H1 (cell line): ENCODE measurements around the gene ZCCHC18. TPM values are rescaled to one million over a fixed set of nuclear protein-coding genes. Genes with fewer than 3 reads are reported as not detected.
"Not testable (repeated sequence)": the region's sequence is repeated elsewhere in the genome, so short reads cannot be mapped to it uniquely, and the experiment has no call there.

ENCODE experiments used
- CTCF ChIA-PET: fragments of 300-600 bp; sonication (Branson Sonifier 250); formaldehyde crosslinking; loops from one replicate; lab custom pipeline; 2021; ENCODE audit not compliant: partially characterized antibody; lab: Charles Lee
- POLR2A ChIA-PET: fragments of 300-600 bp; sonication (Branson Sonifier 250); formaldehyde crosslinking; loops from one replicate; lab custom pipeline; 2021; ENCODE audit warnings: inconsistent platforms; ENCODE audit not compliant: partially characterized antibody; lab: Charles Lee
- DNase-seq, 2 experiments: peaks; one replicate each; pipeline versions ENCODE4 v3.0.0 to v3.0.0-alpha.2; 2010 to 2022; ENCODE audit warnings: low spot score in 2 of 2, low read depth in 1 of 2, mixed read lengths in 1 of 2
- FAIRE-seq: peaks from 2 replicates; lab custom pipeline; 2011; peaks lifted over from hg19 to GRCh38; lab: Jason Lieb, UNC
- H2AFZ ChIP-seq: 2 replicates; pipeline ENCODE4 v1.8.1; 2012; ENCODE audit warnings: low read length, inconsistent platforms
- H2AK5ac ChIP-seq: 2 replicates; pipeline ENCODE4 v1.6.1; 2013; ENCODE audit warnings: low read depth, low read length
- H2BK120ac ChIP-seq: replicated peaks from 2 replicates; pipeline ENCODE3; 2013; ENCODE audit warnings: low read depth, low read length, inconsistent platforms
- H2BK12ac ChIP-seq: 2 replicates; pipeline ENCODE4 v1.6.1; 2013; ENCODE audit warnings: low read depth, low read length
- H2BK15ac ChIP-seq: 2 replicates; pipeline ENCODE4 v1.6.1; 2013; ENCODE audit warnings: low read length
- H2BK20ac ChIP-seq: 2 replicates; pipeline ENCODE4 v1.6.1; 2013; ENCODE audit warnings: low read length
- H2BK5ac ChIP-seq: 2 replicates; pipeline ENCODE4 v1.6.1; 2013; ENCODE audit warnings: low read depth, low read length
- H3K14ac ChIP-seq: 2 replicates; pipeline ENCODE4 v1.6.1; 2013; ENCODE audit warnings: inconsistent platforms; ENCODE audit not compliant: insufficient read length
- H3K18ac ChIP-seq: 2 replicates; pipeline ENCODE4 v1.6.1; 2013; ENCODE audit warnings: low read length; ENCODE audit errors: extremely low read depth
- H3K23ac ChIP-seq: 2 replicates; pipeline ENCODE4 v1.6.1; 2013; ENCODE audit warnings: inconsistent platforms; ENCODE audit not compliant: insufficient read length
- H3K23me2 ChIP-seq: 2 replicates; pipeline ENCODE4 v1.6.1; 2013; ENCODE audit warnings: low read depth, low read length
- H3K27ac ChIP-seq: 2 replicates; pipeline ENCODE4 v1.6.1; 2011; ENCODE audit warnings: low read depth, low read length, inconsistent platforms
- H3K27me3 ChIP-seq, 4 experiments: replicated peaks in 1 of 4; 1 replicate in 1 of 4; 2 replicates in 3 of 4; pipeline versions ENCODE4 v1.6.1 to v1.8.1; 2011 to 2013; ENCODE audit warnings: low read length in 3 of 4, mild to moderate bottlenecking in 3 of 4, inconsistent platforms in 2 of 4, mixed read lengths in 2 of 4, moderate library complexity in 1 of 4; ENCODE audit not compliant: control insufficient read depth in 3 of 4, insufficient read depth in 3 of 4; ENCODE audit errors: extremely low read depth in 1 of 4
- H3K36me3 ChIP-seq, 4 experiments: 2 replicates each; pipeline versions ENCODE4 v1.6.1 to v1.8.1; 2011 to 2013; ENCODE audit warnings: mild to moderate bottlenecking in 4 of 4, low read length in 3 of 4, moderate library complexity in 2 of 4, control low read depth in 1 of 4, inconsistent platforms in 1 of 4; ENCODE audit not compliant: insufficient read depth in 4 of 4, control insufficient read depth in 2 of 4
- H3K4ac ChIP-seq: replicated peaks from 2 replicates; pipeline ENCODE3; 2013; ENCODE audit warnings: low read length, low read depth, mixed read lengths, inconsistent platforms; ENCODE audit not compliant: insufficient read length
- H3K4me1 ChIP-seq, 4 experiments: replicated peaks in 1 of 4; 1 replicate in 1 of 4; 2 replicates in 3 of 4; pipeline versions ENCODE4 v1.6.1 to v1.8.1; 2011 to 2013; ENCODE audit warnings: low read length in 3 of 4, inconsistent platforms in 2 of 4, mixed read lengths in 1 of 4; ENCODE audit not compliant: insufficient read depth in 4 of 4, control insufficient read depth in 3 of 4
- H3K4me2 ChIP-seq, 2 experiments: 2 replicates each; pipeline versions ENCODE4 v1.6.1 to v1.8.1; 2011 to 2013; ENCODE audit warnings: low read depth in 2 of 2, low read length in 2 of 2, control low read depth in 1 of 2, inconsistent platforms in 1 of 2, mild to moderate bottlenecking in 1 of 2; ENCODE audit not compliant: insufficient read depth in 1 of 2
- H3K4me3 ChIP-seq, 4 experiments: fragments of 200-600, 300-600 bp in 1 of 4; sonication (generic), shearing (Covaris generic), sonication (Bioruptor Twin) in 1 of 4; 2 replicates each; pipeline versions ENCODE4 v1.5.1 to v1.8.1; 2011 to 2016; ENCODE audit warnings: low read length in 4 of 4, low read depth in 3 of 4, control low read depth in 2 of 4, inconsistent platforms in 2 of 4, mild to moderate bottlenecking in 2 of 4, mixed read lengths in 1 of 4, moderate library complexity in 1 of 4; ENCODE audit not compliant: insufficient read depth in 2 of 4; ENCODE audit errors: extremely low read depth in 1 of 4
- H3K56ac ChIP-seq: replicated peaks from 2 replicates; pipeline ENCODE3; 2013; ENCODE audit warnings: low read depth, mild to moderate bottlenecking, mixed read lengths, low read length, inconsistent platforms; ENCODE audit not compliant: insufficient read length
- H3K79me1 ChIP-seq: 2 replicates; pipeline ENCODE4 v1.6.1; 2013; ENCODE audit warnings: low read depth, low read length, control low read depth
- H3K79me2 ChIP-seq, 2 experiments: 2 replicates each; pipeline versions ENCODE4 v1.6.1 to v1.8.1; 2012 to 2013; ENCODE audit warnings: low read length in 2 of 2, mild to moderate bottlenecking in 2 of 2, inconsistent platforms in 1 of 2; ENCODE audit not compliant: insufficient read depth in 2 of 2, control insufficient read depth in 1 of 2
- H3K9ac ChIP-seq, 4 experiments: replicated peaks in 1 of 4; 1 replicate in 1 of 4; 2 replicates in 3 of 4; pipeline versions ENCODE4 v1.6.1 to v1.8.1; 2011 to 2013; ENCODE audit warnings: low read depth in 3 of 4, low read length in 3 of 4, control low read depth in 2 of 4, mild to moderate bottlenecking in 2 of 4, moderate library complexity in 2 of 4, inconsistent platforms in 1 of 4; ENCODE audit errors: extremely low read depth in 1 of 4
- H3K9me3 ChIP-seq, 2 experiments: 2 replicates each; pipeline versions ENCODE4 v1.6.1 to v1.8.1; 2012 to 2013; ENCODE audit warnings: mild to moderate bottlenecking in 2 of 2, moderate library complexity in 2 of 2, control low read depth in 1 of 2, inconsistent platforms in 1 of 2, low read depth in 1 of 2, low read length in 1 of 2, mixed read lengths in 1 of 2; ENCODE audit not compliant: insufficient read depth in 2 of 2
- H4K20me1 ChIP-seq, 2 experiments: replicated peaks in 1 of 2; 2 replicates each; pipeline versions ENCODE3 to v1.8.1; 2011 to 2013; ENCODE audit warnings: inconsistent platforms in 2 of 2, low read length in 2 of 2, mild to moderate bottlenecking in 1 of 2; ENCODE audit not compliant: insufficient read depth in 2 of 2, control insufficient read depth in 1 of 2
- H4K5ac ChIP-seq: 2 replicates; pipeline ENCODE4 v1.6.1; 2013; ENCODE audit warnings: low read length, low read depth, mixed read lengths, inconsistent platforms; ENCODE audit not compliant: insufficient read length
- H4K8ac ChIP-seq: 2 replicates; pipeline ENCODE4 v1.8.0; 2013; ENCODE audit warnings: mild to moderate bottlenecking, moderate library complexity, low read length, inconsistent platforms; ENCODE audit not compliant: insufficient read depth; ENCODE audit errors: extremely low read depth
- H4K91ac ChIP-seq: replicated peaks from 2 replicates; pipeline ENCODE3; 2013; ENCODE audit warnings: low read length, mixed read lengths, inconsistent platforms; ENCODE audit not compliant: insufficient read length
- WGBS, 2 experiments: shearing (Covaris generic) in 1 of 2; methylation state at CpG; one replicate each; pipeline versions ENCODE4 v1.1.6 to v1.1.7; 2013 to 2015; ENCODE audit warnings: low lambda C conversion rate in 2 of 2, mixed read lengths in 2 of 2, inconsistent platforms in 1 of 2, low coverage in 1 of 2, missing lambda C conversion rate in 1 of 2; ENCODE audit not compliant: insufficient replicate concordance in 2 of 2, insufficient coverage in 1 of 2, insufficient read length in 1 of 2; ENCODE audit errors: extremely low coverage in 1 of 2, missing lambda C conversion rate in 1 of 2; 5-methylcytosine and 5-hydroxymethylcytosine counted together
- polyA plus RNA-seq, 7 experiments: library from polyadenylated mRNA; depleted of rRNA in 3 of 7; stranded (reverse) in 5 of 7; unstranded in 2 of 7; fragments of >200 nt in 5 of 7; fragments of 200-250 nt in 2 of 7; gene quantifications; 1 replicate in 5 of 7; 2 replicates in 1 of 7; 4 replicates in 1 of 7; pipeline versions ENCODE4 v1.2.1 to v1.2.3, GENCODE V29; 2011 to 2013; ENCODE audit warnings: missing spikeins in 2 of 7, mixed read lengths in 2 of 7
- total RNA-seq: library from RNA; stranded (reverse); fragmentation: NEBNext Ultra II Directional; extraction: Animal tissue kit (Norgen Biotek cat#: 25700); gene quantifications from 2 replicates; pipeline ENCODE4 v1.2.1, GENCODE V29; 2021

ZCCHC18 gene
- total and polyA plus RNA-seq, 2 of the 8 experiments (the other 6 are each of a cell fraction or from before 2014, with no cell fraction given), result 3.7 to 8.8 TPM

DNA sequence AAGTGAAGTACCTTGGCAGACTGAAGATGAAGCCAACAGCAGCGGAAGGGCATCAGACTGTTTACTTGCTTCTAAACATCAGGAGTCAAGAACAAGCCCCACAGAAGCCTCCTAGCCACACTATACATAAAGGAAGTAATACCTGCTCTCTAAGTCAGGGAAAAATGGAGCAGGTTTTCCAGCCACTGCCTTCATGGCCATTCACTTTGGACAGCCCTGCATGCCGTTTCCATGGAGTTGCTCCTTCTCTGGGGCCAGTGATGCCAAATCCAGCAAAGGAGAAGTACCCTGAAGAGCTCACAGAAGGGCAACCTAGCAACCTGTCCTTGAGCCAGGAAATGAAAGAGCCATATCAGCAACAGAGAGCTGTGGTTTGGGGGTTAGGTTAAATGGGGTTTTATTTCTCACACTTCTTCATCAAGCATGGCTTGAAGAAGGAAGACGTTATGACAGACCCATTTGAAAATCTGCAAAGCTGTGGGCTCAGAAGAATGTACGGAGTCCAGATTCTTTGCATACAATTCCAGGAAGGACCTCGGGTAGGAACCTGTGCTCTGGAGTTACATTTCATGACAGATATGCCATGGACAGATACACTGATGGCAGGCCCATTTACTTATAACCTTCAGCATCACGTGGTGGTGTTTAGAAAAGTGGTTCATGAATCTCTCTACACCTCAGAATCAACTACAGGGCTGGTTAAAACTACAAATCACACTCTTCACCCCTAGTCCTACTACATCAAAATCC lies 1.7 kb upstream of the ZCCHC18 start:
- H4K8ac ChIP-seq, H2BK120ac ChIP-seq, H2AFZ ChIP-seq, H3K56ac ChIP-seq, H2BK20ac ChIP-seq, FAIRE-seq, H4K5ac ChIP-seq, H3K14ac ChIP-seq, H3K27me3 ChIP-seq, H3K4me2 ChIP-seq, H3K4me3 ChIP-seq, H3K79me2 ChIP-seq, H4K20me1 ChIP-seq, H3K36me3 ChIP-seq, H3K27ac ChIP-seq, H3K23me2 ChIP-seq, H3K79me1 ChIP-seq, H2BK5ac ChIP-seq, H3K23ac ChIP-seq, H3K18ac ChIP-seq, H2BK15ac ChIP-seq, H4K91ac ChIP-seq, H3K4ac ChIP-seq, H2AK5ac ChIP-seq, H2BK12ac ChIP-seq, H3K9me3 ChIP-seq, DNase-seq, H3K9ac ChIP-seq, H3K4me1 ChIP-seq: not testable (repeated sequence)
- 83% methylated on average over 3 of the region's 6 CpGs; no CpG with 5 or more reads in 1 of the 2 experiments for WGBS, 2 experiments
- POLR2A ChIA-PET, result interaction anchor here (1.1 kb wide), 1 partner anchor 10 kb away, joined by 3 read pairs; no protein-coding TSS in a partner anchor
- CTCF ChIA-PET, result interaction anchor here (1.0 kb wide), 2 partner anchors 12 to 15 kb away, joined by 3 to 4 read pairs; no protein-coding TSS in a partner anchor
